GM13977 (cell line): ENCODE data around the gene ACACA.

ENCODE experiments used
- DNase-seq: peaks from one replicate; pipeline ENCODE4 v3.0.0; 2012; ENCODE audit warnings: low spot score
- CTCF ChIP-seq: IDR thresholded peaks from 2 replicates; pipeline ENCODE4 v1.5.1; 2012; ENCODE audit warnings: mild to moderate bottlenecking, control low read depth; ENCODE audit not compliant: insufficient read depth; ENCODE audit errors: extremely low read depth, missing control alignments
- in situ Hi-C: fragments of 300-500 bp; cut with MboI; formaldehyde crosslinking; loops from one replicate; pipeline ENCODE4 v1.12.0; 2022; ENCODE audit warnings: low sequenced_read_pairs, low pct_unique_long_range_greater_than_20kb, mixed read lengths, inconsistent platforms; ENCODE audit not compliant: unreplicated experiment

The ACACA gene

GRCh38 chr17:37338847-37339246 lies 67.8 kb downstream of the ACACA start:
- in situ Hi-C loops: no loop called here
- DNase-seq: no peak
- TF ChIP-seq CTCF: no peak

GRCh38 chr17:37327341-37328090 lies 79.1 kb downstream of the ACACA start:
- DNase-seq: no peak

GRCh38 chr17:37322826-37323561 lies 83.6 kb downstream of the ACACA start:
- in situ Hi-C loops: no loop called here
- DNase-seq: no peak
- no peak for TF ChIP-seq CTCF

More at GRCh38 chr17:37327341-37328090, 79.1 kb downstream of the ACACA start:
- in situ Hi-C loops: no loop called here
- no peak for TF ChIP-seq CTCF

GRCh38 chr17:37322106-37322505 lies 84.5 kb downstream of the ACACA start:
- in situ Hi-C loops: no loop called here
- no peak for TF ChIP-seq CTCF
- DNase-seq: no peak

- DNase-seq: no peak
- in situ Hi-C loops: no loop called here
- no peak for TF ChIP-seq CTCF
Measured at GRCh38 chr17:37318931-37319594, 87.6 kb downstream of the ACACA start.

- DNase-seq: no peak
- in situ Hi-C loops: no loop called here
- TF ChIP-seq CTCF: no peak
Measured at GRCh38 chr17:37317867-37318266, 88.8 kb downstream of the ACACA start.
